Measurements from ENCODE around the gene CRNN.

Gene CRNN

DNA sequence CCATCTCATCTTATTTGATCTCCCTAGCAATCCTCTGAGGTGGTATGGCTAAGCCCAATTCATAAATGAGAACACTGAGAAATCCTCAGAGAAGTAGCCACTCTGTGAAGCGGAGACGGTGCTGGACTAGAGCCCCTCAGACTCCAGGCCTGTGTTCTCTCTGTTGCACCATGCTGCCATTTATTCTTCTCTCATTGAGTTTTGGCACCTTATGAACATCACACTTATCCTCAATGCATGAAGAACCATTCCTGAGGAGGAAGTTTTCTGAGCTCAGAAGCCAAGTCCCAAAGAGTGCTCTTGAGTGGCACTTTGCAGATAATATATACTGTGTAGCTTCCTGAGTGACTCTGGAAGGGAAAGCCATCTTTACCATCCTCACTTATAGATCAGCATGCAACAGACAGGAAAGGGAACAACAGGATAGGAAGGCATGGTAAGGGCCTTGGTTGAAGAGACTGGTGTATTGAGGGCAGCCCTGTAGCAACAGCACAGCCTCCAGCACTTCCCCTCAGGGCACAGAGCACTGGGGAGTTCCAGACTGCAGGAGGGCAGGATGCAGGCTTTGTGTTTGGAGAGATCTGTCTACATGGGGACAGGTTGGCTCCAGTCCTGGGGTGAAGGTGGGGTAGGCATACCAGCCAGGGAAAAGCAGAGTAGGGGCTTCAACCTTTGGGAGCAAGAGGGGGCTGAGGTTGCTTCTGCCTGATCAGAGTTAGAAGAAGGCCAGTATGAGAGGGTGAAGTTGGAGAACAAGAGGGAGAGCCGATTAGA lies 1.6 kb upstream of the CRNN start:
- no peak for DNase-seq

DNA sequence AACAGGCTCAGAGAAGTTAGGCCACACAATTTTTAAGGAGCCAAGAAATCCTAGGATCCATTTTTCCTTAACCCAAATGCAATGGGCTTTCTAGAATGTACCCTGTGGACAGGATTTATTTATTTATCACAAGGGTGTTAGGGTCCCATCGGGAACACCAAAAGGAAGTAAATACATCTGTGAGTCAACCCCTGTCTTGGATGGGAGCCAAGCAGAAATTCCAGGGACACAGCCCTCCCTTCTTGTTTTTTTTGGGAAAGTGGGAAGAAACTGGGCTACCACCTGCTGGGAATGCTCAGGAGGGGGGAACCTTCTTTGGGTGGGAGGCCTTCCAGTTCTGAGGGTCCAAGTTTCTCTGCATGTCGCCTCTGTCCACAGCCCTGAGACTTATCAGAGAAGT lies 1.3 kb downstream of the CRNN start:
- DNase-seq, result no peak

DNA sequence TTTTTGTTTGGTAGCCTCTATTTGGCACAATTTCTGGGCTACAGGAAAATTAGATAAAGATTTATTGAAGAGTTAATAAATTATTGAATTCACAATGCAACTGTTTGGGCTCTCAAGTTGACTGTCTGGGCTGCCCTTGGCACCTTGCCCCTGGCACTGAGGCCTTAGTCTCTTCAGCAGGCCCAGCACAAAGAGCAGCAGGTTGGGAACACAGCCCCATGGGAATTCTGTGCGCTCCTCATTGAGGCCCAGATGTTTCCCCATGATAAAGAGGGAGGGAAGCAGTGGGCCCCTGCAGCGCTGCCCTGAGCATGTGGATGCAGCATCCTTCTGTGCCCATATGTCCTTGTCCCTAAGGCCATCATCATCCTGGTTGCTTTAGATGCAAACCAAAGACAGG lies 2.9 kb downstream of the CRNN start:
- DNase-seq, result no peak

DNA sequence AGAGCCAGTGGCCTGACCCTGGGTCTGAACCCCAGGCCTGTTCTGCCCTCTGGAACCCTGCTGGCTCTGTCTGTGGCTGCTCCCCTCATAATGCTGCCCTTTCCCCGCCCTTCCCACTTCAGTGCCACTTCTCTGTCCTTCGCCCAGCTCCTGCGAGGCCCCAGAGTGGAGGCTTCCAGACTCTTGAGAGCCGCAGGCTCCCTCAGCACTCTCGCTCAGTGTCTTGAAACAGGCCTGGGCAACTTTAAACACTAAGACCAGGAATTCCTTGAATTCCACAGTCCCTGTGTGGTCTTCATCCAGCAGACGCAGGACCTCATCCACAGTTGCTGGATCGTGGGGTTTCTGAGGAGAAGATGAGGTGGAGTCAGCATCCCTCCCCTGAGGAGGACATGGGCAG lies 3.5 kb downstream of the CRNN start:
- DNase-seq, result no peak

DNA sequence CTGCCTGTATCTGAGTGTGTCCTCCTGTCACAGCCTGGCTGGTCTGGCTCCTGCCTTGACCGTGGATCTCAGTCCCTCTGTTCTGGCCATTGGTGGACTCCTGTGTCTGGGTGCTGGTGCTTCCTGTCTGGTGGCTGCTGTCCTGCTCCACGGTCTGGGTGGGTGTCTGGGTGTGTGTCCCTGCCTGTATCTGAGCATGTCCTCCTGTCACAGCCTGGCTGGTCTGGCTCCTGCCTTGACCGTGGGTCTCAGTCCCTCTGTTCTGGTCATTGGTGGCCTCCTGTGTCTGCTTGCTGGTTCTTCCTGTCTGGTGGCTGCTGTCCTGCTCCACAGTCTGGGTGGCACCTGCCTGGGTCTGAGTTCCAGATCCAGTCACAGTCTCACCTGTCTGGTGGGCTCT lies 4.0 kb downstream of the CRNN start:
- no peak for DNase-seq

DNA sequence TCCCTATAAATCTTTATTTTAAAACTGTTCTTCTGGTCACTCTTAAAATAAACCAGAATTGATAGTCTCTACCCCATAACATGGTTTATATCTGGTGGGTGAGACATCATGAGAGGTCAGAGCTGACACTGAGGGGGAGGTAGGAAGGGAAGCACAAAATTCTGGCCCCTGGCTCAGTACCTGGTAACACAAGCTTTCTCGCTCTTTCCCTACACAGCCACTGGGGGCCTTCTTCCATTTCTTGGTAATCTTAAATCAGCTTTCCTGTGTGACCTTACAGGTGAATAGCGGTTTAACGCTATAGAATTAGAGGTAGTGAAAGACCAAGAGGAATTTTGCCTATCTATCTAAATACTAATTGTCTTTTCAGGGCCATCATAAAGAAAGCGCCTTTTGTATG lies 5.4 kb downstream of the CRNN start:
- DNase-seq, result no peak

DNA sequence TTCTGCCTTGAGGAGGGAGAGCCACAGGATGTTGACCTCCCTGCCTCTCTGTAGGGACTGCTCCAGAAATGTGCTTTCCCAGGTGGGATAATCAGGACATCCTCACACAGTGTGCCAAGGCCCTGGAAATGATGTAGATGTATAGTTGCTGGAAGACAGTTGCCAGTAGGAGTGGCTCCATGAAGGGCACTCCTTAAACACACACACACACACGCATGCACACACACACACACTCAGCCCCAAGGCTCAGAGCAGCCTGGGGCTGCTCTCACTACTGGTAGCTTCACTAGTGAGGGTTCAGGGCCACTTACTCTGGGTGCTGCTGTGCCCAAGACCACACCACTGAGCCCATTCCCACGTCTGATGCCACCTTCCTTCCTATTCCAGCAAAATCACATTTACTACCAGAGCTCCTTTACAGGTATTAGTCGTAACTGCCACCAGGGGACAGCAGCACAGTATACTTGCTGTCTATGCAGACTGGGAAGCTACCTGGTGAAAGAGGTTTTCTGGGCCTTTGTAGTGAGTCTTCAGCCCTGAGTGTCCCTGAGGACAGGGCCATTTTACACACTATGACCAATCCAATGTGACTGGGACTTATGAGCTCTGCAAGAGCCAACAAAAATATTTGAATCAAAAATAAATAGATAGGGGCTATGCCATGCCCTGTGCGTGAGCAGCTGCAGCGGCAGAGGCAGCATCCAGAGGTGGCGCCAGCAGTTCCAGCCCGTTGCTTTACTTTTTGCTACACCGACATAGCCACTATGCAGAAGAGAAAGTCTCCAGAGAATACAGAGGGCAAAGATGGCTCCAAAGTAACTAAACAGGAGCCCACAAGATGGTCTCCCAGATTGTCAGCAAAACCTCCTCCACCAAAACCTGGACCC lies 15.0 kb downstream of the CRNN start:
- no peak for DNase-seq

DNA sequence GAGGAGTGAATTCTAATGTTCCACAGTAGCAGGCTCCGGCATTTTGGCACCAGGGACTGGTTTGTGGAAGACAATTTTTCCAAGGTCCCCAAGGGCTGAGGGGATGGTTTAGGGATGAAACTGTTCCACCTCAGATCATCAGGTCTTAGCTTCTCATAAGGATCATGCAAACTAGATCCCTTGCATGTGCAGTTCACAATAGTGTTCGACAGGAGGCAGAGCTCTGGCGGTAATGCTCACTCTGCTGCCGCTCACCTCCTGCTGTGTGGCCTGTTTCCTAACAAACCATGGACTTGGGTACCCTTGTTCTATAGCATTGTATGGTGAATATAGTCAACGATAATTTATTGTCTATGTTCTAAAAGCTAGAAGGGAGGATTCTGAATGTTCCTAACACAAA lies 16.6 kb downstream of the CRNN start:
- DNase-seq, result no peak

DNA sequence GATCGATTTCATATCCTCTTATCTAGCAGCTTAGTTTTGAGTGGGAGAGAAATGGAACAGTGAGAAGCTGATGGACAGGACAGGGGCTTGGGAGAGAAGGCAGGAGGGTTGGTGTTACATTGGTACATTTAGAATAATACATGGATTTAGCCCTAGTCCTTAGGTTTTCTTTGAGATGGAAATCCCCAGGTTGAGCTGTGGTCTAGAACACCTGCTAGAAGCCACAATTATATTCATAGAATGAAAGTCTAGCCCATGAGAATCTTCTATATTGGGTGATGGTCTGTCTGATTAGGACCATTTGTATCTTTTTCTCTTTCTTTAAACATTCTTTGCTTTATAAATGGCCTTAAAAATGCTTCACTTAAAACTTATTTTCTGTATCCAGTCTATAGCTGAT lies 19.9 kb downstream of the CRNN start:
- DNase-seq, result no peak

DNA sequence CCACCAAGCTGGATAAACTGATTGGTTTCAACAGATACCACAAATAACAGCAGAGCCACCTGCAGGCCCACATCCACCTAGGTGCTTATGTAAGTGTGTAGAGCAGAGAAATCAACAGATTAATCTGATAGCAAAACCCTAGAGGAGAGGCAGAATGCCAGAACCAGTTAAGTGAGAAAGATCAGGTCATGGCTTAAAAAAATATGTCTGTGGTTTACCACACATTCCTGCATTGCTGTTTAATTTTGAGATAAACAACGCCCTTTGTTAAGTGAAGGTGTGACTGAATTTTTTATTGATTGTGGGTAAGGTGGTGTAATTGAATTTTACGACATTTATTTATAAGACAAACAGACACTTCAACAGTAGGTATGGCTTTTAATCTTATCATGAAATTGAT lies 21.2 kb downstream of the CRNN start:
- DNase-seq, result no peak

DNA sequence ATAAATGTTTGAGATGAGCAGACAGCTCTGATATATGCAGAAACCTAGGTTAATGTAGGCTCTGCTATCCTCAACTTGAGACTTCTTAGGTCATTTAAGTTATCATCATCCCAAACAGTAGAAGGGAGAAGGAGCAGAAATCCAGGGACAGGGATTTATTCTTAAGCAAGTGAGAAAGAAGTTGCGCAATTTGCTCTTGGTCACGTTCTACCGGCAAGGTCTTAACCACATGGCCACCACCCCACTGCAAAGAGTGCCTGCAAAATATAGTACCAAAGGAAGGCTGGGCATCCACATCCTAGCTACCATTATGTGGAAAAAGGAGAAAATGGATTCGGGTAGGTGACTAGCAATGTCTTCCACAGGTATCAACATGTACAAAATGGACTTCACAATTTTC lies 25.2 kb downstream of the CRNN start:
- no peak for DNase-seq

DNA sequence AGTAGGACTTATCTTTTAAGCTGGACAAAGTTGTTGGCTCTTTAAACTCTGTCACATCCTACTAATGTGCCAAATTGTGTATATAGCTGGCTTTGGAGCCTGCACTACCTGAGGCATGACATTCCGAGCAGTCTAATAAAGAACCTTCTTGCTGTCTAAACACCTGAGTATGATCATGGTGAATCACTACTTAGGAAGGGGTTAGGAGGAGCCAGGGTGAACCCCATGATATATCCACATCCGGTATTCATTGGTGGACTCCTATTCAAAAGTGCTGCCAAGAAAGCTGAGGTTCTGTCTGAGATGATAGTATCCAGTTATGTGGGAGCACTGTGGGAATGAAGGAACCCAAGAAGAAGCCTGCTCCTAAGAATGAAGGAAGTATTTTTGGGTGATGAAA lies 27.1 kb downstream of the CRNN start:
- DNase-seq, result no peak

DNA sequence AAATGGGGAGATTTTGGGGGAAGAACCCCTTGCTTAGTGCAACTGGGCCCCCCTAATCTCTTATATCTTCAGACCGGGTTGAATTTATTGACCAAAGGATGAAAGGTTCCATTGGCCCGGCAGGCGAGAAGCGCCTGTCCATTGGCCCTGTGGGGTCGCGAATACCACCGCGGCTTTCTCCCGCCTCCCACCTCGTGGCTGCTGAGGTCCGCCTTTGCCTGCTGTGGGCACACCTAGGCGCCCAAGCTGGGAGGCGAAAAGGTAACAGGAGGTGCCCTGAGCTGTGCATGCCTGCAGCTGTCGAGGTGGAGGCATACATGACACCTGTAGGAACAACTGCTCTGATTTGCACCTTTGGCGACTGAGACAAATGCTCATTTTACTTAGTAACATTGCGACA lies 33.1 kb downstream of the CRNN start:
- DNase-seq, result no peak

DNA sequence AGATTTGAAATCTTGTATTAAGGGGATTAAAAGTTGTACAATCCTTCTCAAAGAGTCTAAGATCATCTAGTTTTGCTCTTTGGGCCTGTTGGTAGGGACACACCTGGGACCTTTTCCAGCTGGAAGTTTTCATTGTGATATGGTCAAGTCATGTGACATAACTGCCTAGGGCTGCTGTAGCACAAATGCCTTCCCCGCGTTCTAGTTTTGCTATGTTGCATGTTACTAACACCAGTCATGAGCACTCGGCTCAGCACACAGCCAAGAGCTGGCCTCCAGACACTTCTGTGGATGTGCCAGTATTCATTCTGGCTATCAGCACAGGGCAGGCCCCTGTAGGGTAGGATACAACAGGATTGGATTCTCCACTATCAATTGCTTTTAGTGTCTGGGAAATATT lies 39.6 kb downstream of the CRNN start:
- no peak for DNase-seq

DNA sequence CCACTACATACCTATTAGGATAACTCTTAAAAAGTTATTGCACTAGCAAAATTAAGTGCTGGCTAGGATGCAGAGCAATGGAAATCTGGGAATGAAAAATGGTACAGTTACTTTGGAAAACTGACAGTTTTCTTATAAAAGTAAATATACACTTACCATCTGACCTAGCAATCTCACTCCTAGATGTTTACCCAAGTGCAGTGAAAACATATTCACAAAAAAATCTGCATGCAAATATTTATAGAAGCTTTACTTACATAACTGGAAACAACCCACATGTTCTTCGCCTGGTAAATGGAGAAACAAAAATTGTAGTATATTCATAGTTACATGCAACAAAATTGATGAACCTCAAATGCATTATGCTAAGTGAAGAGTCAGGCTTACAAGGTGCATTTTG lies 41.4 kb downstream of the CRNN start:
- DNase-seq, result no peak

DNA sequence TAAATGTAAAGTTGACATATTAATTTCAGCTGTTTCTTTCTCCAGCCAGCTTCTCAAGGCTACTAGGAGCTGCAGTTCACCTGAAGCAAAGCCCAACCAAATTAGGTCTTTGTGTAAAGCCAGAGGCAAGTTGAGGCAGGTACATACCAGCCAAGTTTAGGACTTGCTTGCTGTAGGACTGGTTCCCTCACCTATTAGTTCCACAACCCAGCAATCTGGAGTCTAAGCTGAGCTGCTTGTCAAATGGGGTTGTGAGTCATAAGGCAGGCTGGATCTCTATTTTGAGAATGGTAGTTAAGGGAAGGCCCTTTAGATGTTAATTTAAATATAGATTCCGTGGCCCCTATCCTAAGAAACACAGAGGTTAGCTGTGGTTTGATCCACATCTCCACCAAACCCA lies 46.6 kb downstream of the CRNN start:
- no peak for DNase-seq

DNA sequence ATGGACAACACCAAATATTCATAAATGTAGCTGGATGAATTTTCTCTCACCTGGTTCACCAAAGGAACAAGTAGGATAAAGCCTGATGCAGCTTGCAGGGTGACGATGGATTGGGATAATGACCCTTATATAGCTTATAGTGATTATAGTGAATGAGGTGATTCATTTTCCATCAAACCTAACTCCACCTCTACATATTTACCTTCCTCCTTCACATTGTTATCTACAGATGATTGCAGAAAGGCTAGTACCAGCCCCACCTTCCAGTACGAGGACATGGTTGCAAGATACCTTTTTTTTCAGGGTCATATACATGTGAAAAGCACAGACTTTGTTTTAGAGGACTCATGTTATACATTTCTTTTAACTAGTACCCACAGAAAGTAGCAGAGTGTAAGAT lies 54.2 kb downstream of the CRNN start, which contains the start of gene FLG2:
Gene FLG2 (minus strand): TSS at position 101 of the 400 bp plus-strand sequence. CDS start 1,122 bp downstream, outside the sequence.
- no peak for DNase-seq

All from activated CD4-positive, alpha-beta T cell treated with anti-CD3 and anti-CD28 coated beads for 4 hours (primary cell).